PC-3 (cell line): ENCODE data around the gene SLC24A3. TPM values are rescaled to one million over a fixed set of nuclear protein-coding genes. Genes with fewer than 3 reads are reported as not detected.

Source experiments
- ATAC-seq: fragments of 200-7000 bp; cut with Tn5 transposase; 2 replicates; pipeline ENCODE4 v1.9.1; 2020; ENCODE audit warnings: mild to moderate bottlenecking, moderate library complexity
- BruUV-seq: library from RNA; stranded (reverse); fragments of 400-500 nt; replicated peaks from 2 replicates; lab custom pipeline; 2021; lab: Mats Ljungman, UMichigan
- CTCF ChIA-PET: fragments of 300-600 bp; sonication (Branson Sonifier 250); formaldehyde crosslinking; loops from one replicate; lab custom pipeline; 2022; ENCODE audit warnings: antibody characterized with exemption; lab: Charles Lee
- POLR2A ChIA-PET: fragments of 300-600 bp; sonication (Branson Sonifier 250); formaldehyde crosslinking; loops from one replicate; lab custom pipeline; 2022; ENCODE audit warnings: antibody characterized with exemption; ENCODE audit not compliant: unreplicated experiment; lab: Charles Lee
- DNase-seq: peaks from one replicate; pipeline ENCODE4 v3.0.0-alpha.2; 2015
- H2AFZ ChIP-seq: fragments of 300-600 bp; sonication (generic); 2 replicates; pipeline ENCODE4 v1.6.0; 2016; ENCODE audit warnings: antibody characterized with exemption, low read length
- H3F3A ChIP-seq: fragments of 300-600 bp; sonication (generic); one replicate; pipeline ENCODE4 v1.6.0; 2017; ENCODE audit warnings: antibody characterized with exemption, low read length, control low read depth, mild to moderate bottlenecking; ENCODE audit not compliant: unreplicated experiment
- H3K27ac ChIP-seq: fragments of 300-600 bp; sonication (generic); 2 replicates; pipeline ENCODE4 v1.5.1; 2016; ENCODE audit warnings: mild to moderate bottlenecking, low read length
- H3K27me3 ChIP-seq: fragments of 300-600 bp; sonication (generic); 2 replicates; pipeline ENCODE4 v1.6.1; 2016; ENCODE audit warnings: low read length, mixed read lengths
- H3K36me3 ChIP-seq: fragments of 300-600 bp; sonication (generic); 2 replicates; pipeline ENCODE4 v1.6.1; 2016; ENCODE audit warnings: low read depth, mixed run types, low read length, mixed read lengths
- H3K4me1 ChIP-seq: fragments of 300-600 bp; sonication (generic); 2 replicates; pipeline ENCODE4 v1.5.1; 2016; ENCODE audit warnings: low read length; ENCODE audit not compliant: insufficient read depth
- H3K4me2 ChIP-seq: fragments of 300-600 bp; sonication (generic); 2 replicates; pipeline ENCODE4 v1.6.0; 2016; ENCODE audit warnings: low read length
- H3K4me3 ChIP-seq: fragments of 300-600 bp; sonication (generic); 2 replicates; pipeline ENCODE4 v1.5.1; 2016; ENCODE audit warnings: mild to moderate bottlenecking, low read length, mixed read lengths
- H3K79me2 ChIP-seq: fragments of 300-600 bp; sonication (generic); 2 replicates; pipeline ENCODE4 v1.6.1; 2017; ENCODE audit warnings: low read length, mixed read lengths
- H3K9ac ChIP-seq: fragments of 300-600 bp; sonication (generic); 2 replicates; pipeline ENCODE4 v1.6.0; 2016; ENCODE audit warnings: mild to moderate bottlenecking, low read length
- H3K9me2 ChIP-seq: fragments of 300-600 bp; sonication (generic); replicated peaks from 2 replicates; pipeline ENCODE4 v1.6.1; 2016; ENCODE audit warnings: mixed run types, low read length, mixed read lengths
- H3K9me3 ChIP-seq: fragments of 300-600 bp; sonication (generic); 2 replicates; pipeline ENCODE4 v1.6.1; 2016; ENCODE audit warnings: low read length, mixed read lengths
- H4K20me1 ChIP-seq: fragments of 300-600 bp; sonication (generic); 2 replicates; pipeline ENCODE4 v1.6.1; 2016; ENCODE audit warnings: low read length, mixed read lengths
- EZH2 ChIP-seq: fragments of 300-600 bp; sonication (generic); IDR thresholded peaks from one replicate; pipeline ENCODE4 v1.6.1; 2017; ENCODE audit warnings: antibody characterized with exemption, mild to moderate bottlenecking, low read length; ENCODE audit not compliant: unreplicated experiment
- EZH2phosphoT487 ChIP-seq: fragments of 300-600 bp; sonication (generic); IDR thresholded peaks from 2 replicates; pipeline ENCODE4 v1.6.1; 2018; ENCODE audit warnings: mild to moderate bottlenecking, antibody characterized with exemption, low read length, borderline replicate concordance
- intact Hi-C: fragments of 100-400 bp; cut with micrococcal nuclease; formaldehyde crosslinking; loops from 2 replicates; pipeline ENCODE4 v1.9.0; 2023
- total RNA-seq: library from RNA; depleted of rRNA; stranded (reverse); fragments of >200 nt; gene quantifications from 2 replicates; pipeline ENCODE4 v1.2.3, GENCODE V29; 2014
- TF ChIP-seq, protein P1 (sequence below): fragments of 300-600 bp; sonication (generic); conservative IDR thresholded peaks from 2 replicates; pipeline ENCODE4 v1.5.1; 2017; ENCODE audit warnings: antibody characterized with exemption, low read depth, mild to moderate bottlenecking, low read length

SLC24A3 gene
- total RNA-seq, 1 experiment from 2014 or later = 0.11 TPM

DNA sequence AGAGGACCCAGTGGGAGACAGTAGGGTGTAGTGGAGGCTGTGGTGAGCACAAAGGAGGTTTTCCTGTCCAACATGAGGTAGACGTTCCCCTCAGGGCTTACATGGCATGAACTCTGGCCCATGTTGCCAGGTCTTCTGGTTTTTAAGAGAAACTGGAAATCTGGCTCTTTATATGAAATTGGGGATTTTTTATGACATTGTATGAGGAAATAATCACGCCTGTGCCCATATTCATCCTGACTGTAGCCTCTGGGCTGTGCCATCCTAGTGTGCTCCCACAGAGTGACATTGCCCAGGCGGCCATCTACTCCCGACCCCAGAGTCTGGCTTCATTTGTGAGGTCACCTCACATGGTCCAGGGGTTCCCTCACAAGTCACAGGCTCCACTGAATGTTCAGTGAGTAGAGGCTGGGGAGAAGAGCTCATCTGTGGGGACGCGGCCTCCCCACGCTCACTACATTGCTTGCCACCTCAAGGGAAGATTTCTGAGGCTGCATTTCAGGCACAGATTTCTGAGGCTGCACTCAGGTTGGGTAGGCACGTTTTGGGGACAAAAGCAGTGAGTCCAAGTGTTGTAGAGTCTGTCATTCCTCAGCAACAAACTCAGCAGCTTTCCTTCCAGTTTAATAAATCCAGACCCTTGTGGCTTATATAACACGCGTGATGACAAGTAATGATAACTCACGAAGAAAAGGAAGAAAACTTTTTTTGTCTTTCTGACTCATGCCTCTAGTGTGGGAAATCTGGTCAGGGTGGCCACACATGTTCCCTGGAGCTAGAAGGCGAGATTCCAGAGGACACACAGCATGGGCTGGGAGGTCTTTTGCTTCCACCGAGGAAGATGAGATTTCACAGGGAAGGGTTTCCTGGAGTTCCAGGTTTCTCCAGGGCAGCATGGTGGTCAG, 41.7 kb downstream of the SLC24A3 start:
- Histone ChIP-seq H3K27ac (no peak overlapping the region), H3K4me2 (no peak overlapping the region), H3K79me2 (no peaks in the 10 kb centered on the region), H3K4me1 (no peaks in the 10 kb centered on the region), H3K9me3 (no peaks in the 10 kb centered on the region), H3K9me2 (no peaks in the 10 kb centered on the region), H3K36me3 (no peaks in the 10 kb centered on the region), H3F3A (no peaks in the 10 kb centered on the region), H3K27me3 (peaks cover 37% of the 10 kb centered on the region), H4K20me1 (no peaks in the 10 kb centered on the region), H2AFZ (no peak overlapping the region), H3K4me3 (no peak overlapping the region), H3K9ac (no peak overlapping the region)
- no peak for ATAC-seq
- no peak for TF ChIP-seq EZH2
- TF ChIP-seq, protein P1, sequence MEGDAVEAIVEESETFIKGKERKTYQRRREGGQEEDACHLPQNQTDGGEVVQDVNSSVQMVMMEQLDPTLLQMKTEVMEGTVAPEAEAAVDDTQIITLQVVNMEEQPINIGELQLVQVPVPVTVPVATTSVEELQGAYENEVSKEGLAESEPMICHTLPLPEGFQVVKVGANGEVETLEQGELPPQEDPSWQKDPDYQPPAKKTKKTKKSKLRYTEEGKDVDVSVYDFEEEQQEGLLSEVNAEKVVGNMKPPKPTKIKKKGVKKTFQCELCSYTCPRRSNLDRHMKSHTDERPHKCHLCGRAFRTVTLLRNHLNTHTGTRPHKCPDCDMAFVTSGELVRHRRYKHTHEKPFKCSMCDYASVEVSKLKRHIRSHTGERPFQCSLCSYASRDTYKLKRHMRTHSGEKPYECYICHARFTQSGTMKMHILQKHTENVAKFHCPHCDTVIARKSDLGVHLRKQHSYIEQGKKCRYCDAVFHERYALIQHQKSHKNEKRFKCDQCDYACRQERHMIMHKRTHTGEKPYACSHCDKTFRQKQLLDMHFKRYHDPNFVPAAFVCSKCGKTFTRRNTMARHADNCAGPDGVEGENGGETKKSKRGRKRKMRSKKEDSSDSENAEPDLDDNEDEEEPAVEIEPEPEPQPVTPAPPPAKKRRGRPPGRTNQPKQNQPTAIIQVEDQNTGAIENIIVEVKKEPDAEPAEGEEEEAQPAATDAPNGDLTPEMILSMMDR = no peak
- no peak for TF ChIP-seq EZH2phosphoT487
- no peak for DNase-seq
- ChIA-PET POLR2A (no interaction called here), CTCF (no interaction called here)
- intact Hi-C loops = no loop called here
- BruUV-seq = no TSS peak

GRCh38 chr20:19254956-19255355, 42.5 kb downstream of the SLC24A3 start:
- Histone ChIP-seq H2AFZ (no peak overlapping the region), H4K20me1 (no peaks in the 10 kb centered on the region), H3K36me3 (no peaks in the 10 kb centered on the region), H3F3A (no peaks in the 10 kb centered on the region), H3K4me3 (no peak overlapping the region), H3K9me2 (no peaks in the 10 kb centered on the region), H3K4me1 (no peaks in the 10 kb centered on the region), H3K9ac (no peak overlapping the region), H3K4me2 (no peak overlapping the region), H3K9me3 (no peaks in the 10 kb centered on the region), H3K27me3 (peaks cover 35% of the 10 kb centered on the region), H3K79me2 (no peaks in the 10 kb centered on the region), H3K27ac (no peak overlapping the region)
- TF ChIP-seq, protein P1 = no peak
- no peak for TF ChIP-seq EZH2phosphoT487
- TF ChIP-seq EZH2 = no peak
- intact Hi-C loops = no loop called here
- no peak for DNase-seq
- CTCF ChIA-PET = no interaction called here
- POLR2A ChIA-PET = no interaction called here
- no TSS peak for BruUV-seq
- no peak for ATAC-seq

DNA sequence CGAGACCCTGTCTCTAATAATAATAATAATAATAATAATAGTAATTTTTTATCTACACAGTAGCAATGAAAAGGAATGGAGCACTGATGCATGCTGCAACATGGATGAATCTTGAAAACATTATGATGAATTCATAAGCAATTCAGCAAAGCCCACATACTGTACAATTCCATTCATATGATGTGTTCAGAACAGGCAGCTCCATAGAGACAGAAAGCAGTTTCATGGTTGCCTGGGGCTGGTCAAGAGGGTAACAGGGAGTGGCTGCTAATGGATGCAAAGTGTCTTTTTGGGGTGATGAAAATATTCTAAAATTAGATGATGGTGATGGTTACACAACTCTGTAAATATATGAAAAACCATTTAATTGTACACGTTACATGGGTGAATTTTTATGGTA, 43.6 kb downstream of the SLC24A3 start:
- Histone ChIP-seq H3K4me1 (no peaks in the 10 kb centered on the region), H3K9ac (no peak overlapping the region), H3K36me3 (no peaks in the 10 kb centered on the region), H3F3A (no peaks in the 10 kb centered on the region), H4K20me1 (no peaks in the 10 kb centered on the region), H3K9me2 (no peaks in the 10 kb centered on the region), H3K27me3 (peaks cover 26% of the 10 kb centered on the region), H3K27ac (no peak overlapping the region), H3K4me3 (no peak overlapping the region), H2AFZ (no peak overlapping the region), H3K9me3 (no peaks in the 10 kb centered on the region), H3K4me2 (no peak overlapping the region), H3K79me2 (no peaks in the 10 kb centered on the region)
- intact Hi-C loops = no loop called here
- no peak for ATAC-seq
- BruUV-seq = no TSS peak
- DNase-seq = no peak
- TF ChIP-seq, protein P1 = no peak
- TF ChIP-seq EZH2phosphoT487 = no peak
- TF ChIP-seq EZH2 = no peak
- ChIA-PET CTCF (no interaction called here), POLR2A (no interaction called here)
